IMR-90 (cell line): ENCODE data around the gene OR10A2. TPM values are rescaled to one million over a fixed set of nuclear protein-coding genes. Genes with fewer than 3 reads are reported as not detected.

ENCODE experiments used
- ATAC-seq: fragments of 200-7000 bp; cut with Tn5 transposase; 2 replicates; pipeline ENCODE4 v1.9.1; 2020; ENCODE audit warnings: low read depth, mild to moderate bottlenecking, moderate library complexity
- BruUV-seq: library from RNA; stranded (reverse); fragments of 400-500 nt; replicated peaks from 2 replicates; lab custom pipeline; 2021; lab: Mats Ljungman, UMichigan
- CTCF ChIA-PET: fragments of 300-600 bp; formaldehyde crosslinking; extraction: SDS; loops from one replicate; lab custom pipeline; 2021; ENCODE audit warnings: antibody characterized with exemption; lab: Yijun Ruan, JAX
- POLR2A ChIA-PET: fragments of 300-600 bp; sonication (Branson Sonifier 250); formaldehyde crosslinking; loops from one replicate; lab custom pipeline; 2022; ENCODE audit warnings: antibody characterized with exemption; ENCODE audit not compliant: unreplicated experiment; lab: Charles Lee
- DNase-seq: peaks from one replicate; pipeline ENCODE4 v3.0.0; 2013
- H2AFZ ChIP-seq: replicated peaks from 2 replicates; pipeline ENCODE3; 2013; ENCODE audit warnings: low read length, mild to moderate bottlenecking; ENCODE audit not compliant: poor library complexity
- H2AK5ac ChIP-seq: 2 replicates; pipeline ENCODE4 v1.6.1; 2013; ENCODE audit warnings: low read depth, low read length, inconsistent platforms
- H2AK9ac ChIP-seq: replicated peaks from 2 replicates; pipeline ENCODE3; 2013; ENCODE audit warnings: mild to moderate bottlenecking, low read depth, low read length, moderate library complexity; ENCODE audit not compliant: poor library complexity
- H2BK120ac ChIP-seq: 2 replicates; pipeline ENCODE4 v1.6.1; 2013; ENCODE audit warnings: low read depth, low read length, inconsistent platforms
- H2BK15ac ChIP-seq: 3 replicates; pipeline ENCODE4 v1.6.1; 2013; ENCODE audit warnings: low read depth, low read length, inconsistent platforms
- H2BK20ac ChIP-seq: 2 replicates; pipeline ENCODE4 v1.6.1; 2013; ENCODE audit warnings: low read depth, mild to moderate bottlenecking, inconsistent platforms, low read length, moderate library complexity
- H2BK5ac ChIP-seq: 2 replicates; pipeline ENCODE4 v1.6.1; 2013; ENCODE audit warnings: mild to moderate bottlenecking, low read depth, low read length, inconsistent platforms; ENCODE audit not compliant: poor library complexity, severe bottlenecking
- H3K14ac ChIP-seq: replicated peaks from 2 replicates; pipeline ENCODE4 v1.6.1; 2013; ENCODE audit warnings: low read depth, low read length, inconsistent platforms
- H3K18ac ChIP-seq: 2 replicates; pipeline ENCODE4 v1.6.1; 2013; ENCODE audit warnings: low read depth, low read length, control low read depth
- H3K23ac ChIP-seq: 2 replicates; pipeline ENCODE4 v1.6.1; 2013; ENCODE audit warnings: low read depth, low read length, inconsistent platforms
- H3K27ac ChIP-seq: 2 replicates; pipeline ENCODE4 v1.5.1; 2013; ENCODE audit warnings: mild to moderate bottlenecking, control low read depth, low read length; ENCODE audit not compliant: insufficient read depth
- H3K27me3 ChIP-seq: 2 replicates; pipeline ENCODE4 v1.6.1; 2013; ENCODE audit warnings: low read length; ENCODE audit not compliant: control insufficient read depth, insufficient read depth
- H3K36me3 ChIP-seq: 2 replicates; pipeline ENCODE4 v1.6.1; 2013; ENCODE audit warnings: low read length, mixed read lengths; ENCODE audit not compliant: control insufficient read depth, insufficient read depth
- H3K4ac ChIP-seq: 2 replicates; pipeline ENCODE4 v1.6.1; 2013; ENCODE audit warnings: low read depth, low read length, inconsistent platforms
- H3K4me1 ChIP-seq: 2 replicates; pipeline ENCODE4 v1.6.1; 2013; ENCODE audit warnings: low read length, mixed read lengths; ENCODE audit not compliant: control insufficient read depth, insufficient read depth
- H3K4me2 ChIP-seq: 2 replicates; pipeline ENCODE4 v1.6.1; 2013; ENCODE audit warnings: low read depth, mild to moderate bottlenecking, control low read depth, low read length, moderate library complexity
- H3K4me3 ChIP-seq: 2 replicates; pipeline ENCODE4 v1.5.1; 2013; ENCODE audit warnings: low read depth, mild to moderate bottlenecking, control low read depth, low read length, moderate library complexity; ENCODE audit not compliant: insufficient read depth
- H3K56ac ChIP-seq: 2 replicates; pipeline ENCODE4 v1.6.1; 2013; ENCODE audit warnings: low read length, inconsistent platforms; ENCODE audit not compliant: insufficient read depth; ENCODE audit errors: extremely low read depth
- H3K79me1 ChIP-seq, 2 experiments: 2 replicates each; pipeline ENCODE4 v1.6.1; 2013; ENCODE audit warnings: low read length in 2 of 2, inconsistent platforms in 1 of 2, low read depth in 1 of 2
- H3K9ac ChIP-seq: 2 replicates; pipeline ENCODE4 v1.6.1; 2013; ENCODE audit warnings: low read depth, low read length, control low read depth
- H3K9me1 ChIP-seq: 2 replicates; pipeline ENCODE4 v1.6.1; 2013; ENCODE audit warnings: low read length, inconsistent platforms; ENCODE audit not compliant: insufficient read depth
- H3K9me3 ChIP-seq: 2 replicates; pipeline ENCODE4 v1.6.1; 2013; ENCODE audit warnings: low read length; ENCODE audit not compliant: control insufficient read depth, insufficient read depth
- H4K20me1 ChIP-seq: 2 replicates; pipeline ENCODE4 v1.6.1; 2013; ENCODE audit warnings: low read length, inconsistent platforms; ENCODE audit not compliant: insufficient read depth
- H4K5ac ChIP-seq: 2 replicates; pipeline ENCODE4 v1.6.1; 2013; ENCODE audit warnings: mild to moderate bottlenecking, low read depth, low read length, control low read depth
- H4K8ac ChIP-seq, 2 experiments: 2 replicates each; pipeline ENCODE4 v1.6.1; 2013; ENCODE audit warnings: low read depth in 2 of 2, low read length in 2 of 2, control low read depth in 1 of 2, inconsistent platforms in 1 of 2
- H4K91ac ChIP-seq: 2 replicates; pipeline ENCODE4 v1.6.1; 2013; ENCODE audit warnings: low read depth, low read length, inconsistent platforms; ENCODE audit not compliant: insufficient read depth
- RFX5 ChIP-seq: IDR thresholded peaks from 2 replicates; pipeline ENCODE4 v1.8.0; 2012; ENCODE audit warnings: low read depth, mild to moderate bottlenecking, low read length, moderate library complexity
- WGBS, 2 experiments: methylation state at CpG; one replicate each; pipeline versions ENCODE4 v1.1.5 to v1.1.7; 2013; ENCODE audit warnings: missing lambda C conversion rate in 2 of 2; ENCODE audit not compliant: insufficient read length in 1 of 2; ENCODE audit errors: extremely low coverage in 2 of 2; 5-methylcytosine and 5-hydroxymethylcytosine counted together
- dilution Hi-C: fragments of 300-500 bp; cut with HindIII; formaldehyde crosslinking; loops from one replicate; pipeline ENCODE4 v1.14.3; 2018; ENCODE audit warnings: low sequenced_read_pairs; ENCODE audit not compliant: unreplicated experiment
- in situ Hi-C: fragments of 300-500 bp; cut with MboI; formaldehyde crosslinking; loops from 3 replicates; pipeline ENCODE4 v1.14.3; 2019; ENCODE audit warnings: low sequenced_read_pairs, inconsistent platforms, mixed read lengths
- intact Hi-C: fragments of 100-400 bp; cut with micrococcal nuclease; formaldehyde crosslinking; loops from 2 replicates; pipeline ENCODE4 v1.10.0; 2022
- polyA plus RNA-seq, 3 experiments: library from polyadenylated mRNA; depleted of rRNA; stranded (reverse); fragments of >200 nt; gene quantifications; 2 replicates each; pipeline ENCODE4 v1.2.3, GENCODE V29; 2012; ENCODE audit warnings: low replicate concordance in 1 of 3
- total RNA-seq: library from RNA; depleted of rRNA; stranded (reverse); fragments of >200 nt; gene quantifications from 2 replicates; pipeline ENCODE4 v1.2.3, GENCODE V29; 2012

Gene OR10A2
- total and polyA plus RNA-seq, 2 of the 4 experiments (the other 2 are of a cell fraction): not detected

- Histone ChIP-seq H2AK9ac (no peak overlapping the region), H3K4me1 (no peaks in the 10 kb centered on the region), H3K9me3 (no peaks in the 10 kb centered on the region), H3K23ac (no peak overlapping the region), H2AFZ (no peak overlapping the region), H3K14ac (no peak overlapping the region), H3K27ac (no peak overlapping the region), H3K56ac (no peak overlapping the region), H2BK120ac (no peak overlapping the region), H4K8ac (no peak overlapping the region), H3K79me1 (no peaks in the 10 kb centered on the region), H3K4me3 (no peak overlapping the region), H3K27me3 (no peaks in the 10 kb centered on the region), H3K4ac (no peak overlapping the region), H3K18ac (no peak overlapping the region), H3K9ac (no peak overlapping the region), H3K36me3 (no peaks in the 10 kb centered on the region), H4K5ac (no peak overlapping the region), H3K9me1 (no peaks in the 10 kb centered on the region), H4K20me1 (no peaks in the 10 kb centered on the region), H2BK20ac (no peak overlapping the region), H4K91ac (no peak overlapping the region), H2BK15ac (no peak overlapping the region), H3K4me2 (no peak overlapping the region), H2BK5ac (no peak overlapping the region), H2AK5ac (no peak overlapping the region)
- in situ Hi-C loops (no loop called here), intact Hi-C loops (no loop called here), dilution Hi-C loops (no loop called here)
- 75% methylated on average over 2 of the region's 5 CpGs; no CpG with 5 or more reads in 1 of the 2 experiments for WGBS, 2 experiments
- DNase-seq: no peak
- TF ChIP-seq RFX5: no peak
- BruUV-seq: no TSS peak
- ChIA-PET POLR2A (no interaction called here), CTCF (no interaction called here)
- no peak for ATAC-seq
Measured at GRCh38 chr11:6844356-6844755, 18.5 kb upstream of the OR10A2 start.
